Measurements from ENCODE around the gene FAM199X.
"Not testable (repeated sequence)": the region's sequence is repeated elsewhere in the genome, so short reads cannot be mapped to it uniquely, and the experiment has no call there.

FAM199X gene

GRCh38 chrX:104193485-104193884, 27.2 kb downstream of the FAM199X start:
- no peak for DNase-seq

- no peak for DNase-seq
These were observed 28.8 kb downstream of the FAM199X start for GRCh38 chrX:104195013-104195412.

- peak; percentile 45 for DNase-seq
These were observed 29.3 kb downstream of the FAM199X start for GRCh38 chrX:104195489-104196084.

GRCh38 chrX:104205548-104205947, 39.3 kb downstream of the FAM199X start:
- no peak for DNase-seq

- no peak for DNase-seq
These were observed 44.9 kb downstream of the FAM199X start for GRCh38 chrX:104211187-104211586.

- DNase-seq, result not testable (repeated sequence)
These were observed 63.8 kb downstream of the FAM199X start for GRCh38 chrX:104230060-104230459.

All from suppressor macrophage treated with lipopolysaccharide for 4 hours (primary cell).